GM12875 (cell line): ENCODE results near the gene PPP1R13B.

Experiments used
- H3K4me3 ChIP-seq: one replicate; pipeline ENCODE4 v1.5.1; 2011; ENCODE audit warnings: low read depth, low read length, control low read depth
- TF ChIP-seq, protein P1 (sequence below): IDR thresholded peaks from 2 replicates; pipeline ENCODE4 v1.5.1; 2011; ENCODE audit warnings: low read depth, mild to moderate bottlenecking, control low read depth, inconsistent platforms, low read length, moderate library complexity, borderline replicate concordance; ENCODE audit not compliant: insufficient read depth

The PPP1R13B gene

DNA sequence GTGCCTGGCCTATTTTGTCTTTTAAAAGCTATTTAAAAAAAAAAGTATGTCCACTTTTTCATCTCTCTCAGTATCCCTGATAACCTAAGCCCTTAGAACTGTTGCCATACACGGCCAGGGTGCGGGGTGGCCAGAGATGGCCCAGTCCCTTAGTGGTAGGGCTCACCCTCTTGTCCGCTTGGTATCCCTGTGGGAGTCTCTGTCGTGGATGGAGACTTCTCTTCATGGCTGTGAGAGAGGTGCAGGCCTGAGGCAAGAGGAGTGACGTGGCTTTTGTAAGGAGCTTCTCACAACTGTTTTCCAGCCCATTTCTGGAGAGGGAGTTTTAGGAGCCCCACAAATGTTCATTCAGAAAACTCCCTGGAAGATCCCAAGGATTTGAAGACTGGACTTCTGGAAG lies 158.9 kb downstream of the PPP1R13B start:
- TF ChIP-seq, protein P1, sequence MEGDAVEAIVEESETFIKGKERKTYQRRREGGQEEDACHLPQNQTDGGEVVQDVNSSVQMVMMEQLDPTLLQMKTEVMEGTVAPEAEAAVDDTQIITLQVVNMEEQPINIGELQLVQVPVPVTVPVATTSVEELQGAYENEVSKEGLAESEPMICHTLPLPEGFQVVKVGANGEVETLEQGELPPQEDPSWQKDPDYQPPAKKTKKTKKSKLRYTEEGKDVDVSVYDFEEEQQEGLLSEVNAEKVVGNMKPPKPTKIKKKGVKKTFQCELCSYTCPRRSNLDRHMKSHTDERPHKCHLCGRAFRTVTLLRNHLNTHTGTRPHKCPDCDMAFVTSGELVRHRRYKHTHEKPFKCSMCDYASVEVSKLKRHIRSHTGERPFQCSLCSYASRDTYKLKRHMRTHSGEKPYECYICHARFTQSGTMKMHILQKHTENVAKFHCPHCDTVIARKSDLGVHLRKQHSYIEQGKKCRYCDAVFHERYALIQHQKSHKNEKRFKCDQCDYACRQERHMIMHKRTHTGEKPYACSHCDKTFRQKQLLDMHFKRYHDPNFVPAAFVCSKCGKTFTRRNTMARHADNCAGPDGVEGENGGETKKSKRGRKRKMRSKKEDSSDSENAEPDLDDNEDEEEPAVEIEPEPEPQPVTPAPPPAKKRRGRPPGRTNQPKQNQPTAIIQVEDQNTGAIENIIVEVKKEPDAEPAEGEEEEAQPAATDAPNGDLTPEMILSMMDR, result no peak
- H3K4me3 ChIP-seq, result no peak overlapping the region

DNA sequence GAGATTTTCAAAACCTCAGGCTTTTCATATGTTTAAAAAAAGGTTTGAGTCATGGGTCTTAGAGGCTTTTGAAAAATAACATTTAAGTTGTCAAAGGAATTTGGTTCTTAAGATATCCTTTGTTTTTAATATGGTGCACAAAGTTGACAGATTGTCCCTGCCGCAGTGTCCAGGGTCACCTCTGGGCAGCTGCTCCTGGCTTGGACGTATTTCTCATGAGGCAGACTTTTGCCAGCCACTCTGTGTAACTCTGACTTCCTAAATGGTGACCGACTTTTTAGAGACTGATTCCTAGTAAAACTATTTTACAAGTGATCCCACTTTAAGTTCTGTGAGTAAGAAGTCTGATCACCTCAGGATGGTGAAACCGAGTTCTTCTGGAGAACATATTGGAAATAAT lies 159.7 kb downstream of the PPP1R13B start:
- TF ChIP-seq, protein P1, result no peak
- H3K4me3 ChIP-seq, result no peak overlapping the region

DNA sequence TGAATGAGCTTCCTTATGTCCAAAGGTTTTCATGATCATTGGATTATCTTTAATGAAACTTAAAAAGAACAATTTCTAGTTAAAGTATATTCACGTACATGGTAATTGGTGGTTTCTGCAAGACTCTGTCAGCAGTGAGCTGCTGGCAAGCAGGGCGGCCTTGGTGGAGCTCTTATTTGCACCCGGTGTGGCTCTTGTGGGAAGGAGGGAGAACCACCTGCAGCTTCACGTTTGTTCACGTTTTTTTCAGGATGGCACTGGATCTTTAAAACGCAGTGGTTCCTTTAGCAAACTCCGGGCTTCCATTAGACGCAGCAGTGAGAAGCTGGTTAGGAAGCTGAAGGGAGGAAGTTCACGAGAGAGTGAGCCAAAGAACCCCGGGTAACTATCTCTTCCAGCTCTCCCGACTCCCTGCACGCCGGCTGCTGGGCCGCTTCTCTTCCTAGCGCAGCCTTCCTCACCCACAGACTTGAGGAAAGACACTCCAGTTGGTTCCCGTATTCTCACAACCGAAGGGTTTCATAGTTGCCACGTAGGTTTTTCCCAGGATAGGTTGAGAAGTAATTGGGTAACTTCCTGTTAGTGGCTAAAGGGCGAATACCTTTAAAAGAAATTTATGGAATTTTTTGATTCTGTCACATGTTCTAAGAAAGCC lies 160.4 kb downstream of the PPP1R13B start:
- no peak overlapping the region for H3K4me3 ChIP-seq
- TF ChIP-seq, protein P1, result no peak

DNA sequence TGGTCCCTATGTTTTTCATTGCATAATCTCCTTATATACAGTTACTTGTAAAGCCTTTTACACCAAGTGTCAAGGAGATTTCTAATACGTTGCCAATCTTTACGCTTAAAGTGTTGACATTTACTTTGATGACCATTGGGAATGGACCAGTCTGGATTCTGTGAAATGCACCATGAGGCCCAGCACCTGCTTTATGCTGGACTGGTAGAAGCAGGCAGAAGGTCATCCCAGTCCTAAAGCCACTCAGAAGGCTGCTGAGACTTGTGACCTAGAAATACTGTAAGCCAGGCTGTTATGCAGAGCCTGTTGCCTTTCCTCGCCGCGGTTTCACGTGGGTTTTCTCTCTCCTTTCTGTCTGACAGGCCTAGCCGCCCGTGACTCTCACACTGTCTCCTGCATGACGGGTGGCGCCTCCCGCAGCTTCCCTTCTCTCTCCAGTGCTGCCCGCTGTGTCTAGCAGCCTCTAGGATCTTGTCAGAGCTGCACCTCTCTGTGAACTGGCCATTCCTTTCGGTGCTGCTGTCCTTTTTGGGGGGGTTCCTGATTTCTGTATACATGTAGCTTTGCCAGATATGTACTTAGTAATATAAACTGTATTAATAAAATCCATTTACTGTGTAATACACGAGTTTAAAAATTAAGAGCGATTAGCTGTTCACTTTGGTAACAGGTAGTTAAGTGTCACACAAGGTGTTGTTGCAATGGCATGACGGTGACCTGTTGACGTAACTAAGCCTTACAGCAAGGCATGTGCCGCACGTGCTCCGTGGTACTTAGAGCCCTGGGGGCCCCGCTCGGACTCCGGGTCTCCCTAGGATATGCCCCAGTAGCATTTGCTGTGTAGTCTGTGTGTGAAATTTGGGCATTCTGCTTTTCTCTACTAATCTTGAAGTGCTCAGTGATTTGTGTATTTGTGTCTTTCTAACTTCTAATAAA lies 161.8 kb downstream of the PPP1R13B start:
- TF ChIP-seq, protein P1, result no peak
- no peak overlapping the region for H3K4me3 ChIP-seq

DNA sequence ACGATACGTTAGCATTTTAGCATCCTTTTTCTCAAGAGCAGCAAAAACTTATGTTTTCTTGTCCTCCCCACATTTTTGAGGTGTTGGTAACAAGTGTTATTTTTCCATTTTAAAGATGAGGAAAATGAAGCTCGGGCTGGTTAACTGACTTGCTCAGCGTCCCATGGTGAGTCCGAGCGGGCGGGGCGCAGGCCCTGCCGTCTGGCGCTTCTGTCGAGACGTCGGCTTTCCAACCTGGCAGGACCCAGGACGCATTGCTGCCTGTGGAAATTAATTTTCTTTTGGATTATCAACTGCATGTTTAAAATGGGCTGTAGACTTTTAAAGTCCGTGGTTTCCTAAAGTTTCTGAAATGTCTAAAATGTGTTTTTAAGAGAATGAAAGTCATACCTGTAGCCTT lies 162.5 kb downstream of the PPP1R13B start:
- no peak overlapping the region for H3K4me3 ChIP-seq
- TF ChIP-seq, protein P1, result no peak

DNA sequence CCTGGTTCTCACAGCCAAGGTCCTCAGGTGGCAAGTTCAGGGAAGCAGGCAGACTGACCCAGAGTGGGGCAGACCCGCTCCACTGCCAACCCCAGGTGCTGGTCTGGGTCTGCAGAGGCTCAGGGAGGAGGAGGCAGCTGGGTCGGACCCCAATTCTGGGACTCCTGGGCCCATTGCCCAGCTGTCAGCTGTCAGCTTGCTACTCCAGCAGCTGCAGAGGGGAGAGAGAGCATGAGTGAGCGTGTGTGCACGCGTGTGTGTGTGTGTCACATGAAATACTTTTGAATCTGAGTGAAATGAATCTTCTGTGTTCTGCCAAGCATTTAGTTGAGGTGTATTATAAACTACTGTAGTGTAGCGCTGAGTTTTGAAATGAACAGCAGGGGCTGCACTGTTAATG lies 162.9 kb downstream of the PPP1R13B start:
- TF ChIP-seq, protein P1, result no peak
- no peak overlapping the region for H3K4me3 ChIP-seq
